Naive B cell (primary cell): Measurements from ENCODE around the gene ZNF358. TPM values are rescaled to one million over a fixed set of nuclear protein-coding genes. Genes with fewer than 3 reads are reported as not detected.
A peak's percentile ranks its signal among the peaks of the same experiment; 100 is the strongest.

ENCODE experiments used
- ATAC-seq, 2 donors: fragments of 150-1000 bp; cut with Tn5 transposase; 2 replicates each; pipeline ENCODE4 v1.10.0; 2021; ENCODE audit warnings: low read depth in 2 of 2, mild to moderate bottlenecking in 2 of 2, moderate library complexity in 2 of 2
- DNase-seq: peaks from one replicate; pipeline ENCODE4 v3.0.0; 2022
- H3K27ac Mint-ChIP-seq, 6 donors: one replicate each; pipeline ENCODE4 v1.8.0; 2020 to 2022; ENCODE audit warnings: mild to moderate bottlenecking in 6 of 6, mixed read lengths in 6 of 6, moderate library complexity in 5 of 6, inconsistent platforms in 2 of 6
- H3K27me3 Mint-ChIP-seq, 3 donors: one replicate each; pipeline ENCODE4 v1.8.0; 2021 to 2022; ENCODE audit warnings: mixed read lengths in 3 of 3, mild to moderate bottlenecking in 1 of 3
- H3K36me3 Mint-ChIP-seq, 2 donors: one replicate each; pipeline ENCODE4 v1.8.0; 2020 to 2022; ENCODE audit warnings: mixed read lengths in 2 of 2, inconsistent platforms in 1 of 2, mild to moderate bottlenecking in 1 of 2
- H3K4me1 Mint-ChIP-seq, 3 donors: one replicate each; pipeline ENCODE4 v1.8.0; 2020 to 2022; ENCODE audit warnings: mixed read lengths in 3 of 3, inconsistent platforms in 1 of 3, mild to moderate bottlenecking in 1 of 3, moderate library complexity in 1 of 3
- H3K4me3 Mint-ChIP-seq, 8 donors: one replicate each; pipeline ENCODE4 v1.8.0; 2020 to 2022; ENCODE audit warnings: mild to moderate bottlenecking in 8 of 8, mixed read lengths in 8 of 8, moderate library complexity in 8 of 8, inconsistent platforms in 2 of 8
- H3K9me3 Mint-ChIP-seq, 7 donors: one replicate each; pipeline ENCODE4 v1.8.0; 2020 to 2022; ENCODE audit warnings: mixed read lengths in 7 of 7, mild to moderate bottlenecking in 5 of 7, inconsistent platforms in 2 of 7, moderate library complexity in 1 of 7
- polyA plus RNA-seq, 6 donors: library from polyadenylated mRNA; unstranded; fragments of 300-500 nt; fragmentation: Illumina TruSeq; gene quantifications; one replicate each; pipeline ENCODE4 v1.2.3, GENCODE V29; 2021; ENCODE audit warnings: low read depth in 6 of 6

ZNF358 gene
- polyA plus RNA-seq, 6 donors from 2014 or later: 0.94 to 3.5 (median 1.6) TPM

DNA sequence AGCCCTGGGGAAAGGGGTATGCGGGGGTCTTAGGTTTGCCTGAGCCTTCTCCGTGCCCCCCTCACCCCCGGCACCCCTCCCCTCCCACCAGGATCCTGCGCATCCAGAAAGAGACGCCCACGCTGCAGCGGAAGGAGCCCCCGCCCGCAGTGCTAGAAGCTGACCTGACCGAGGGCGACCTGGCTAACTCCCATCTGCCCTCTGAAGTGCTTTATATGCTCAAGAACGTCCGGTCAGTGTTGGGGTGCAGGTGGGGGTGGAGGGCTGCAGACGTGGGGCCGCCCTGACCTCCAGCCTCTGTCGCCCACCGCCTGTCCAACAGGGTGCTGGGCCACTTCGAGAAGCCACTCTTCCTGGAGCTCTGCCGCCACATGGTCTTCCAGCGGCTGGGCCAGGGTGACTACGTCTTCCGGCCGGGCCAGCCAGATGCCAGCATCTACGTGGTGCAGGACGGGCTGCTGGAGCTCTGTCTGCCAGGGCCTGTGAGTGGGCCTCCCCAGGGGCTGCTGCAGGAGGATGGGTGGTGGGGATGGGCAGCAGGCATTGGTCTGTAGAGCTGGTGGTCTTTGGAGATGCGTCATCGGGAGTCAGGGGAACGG, 24.0 kb downstream of the ZNF358 start:
- Mint-ChIP-seq H3K4me3 (peak overlapping the region in 1 of 8 donors; percentile 18), H3K9me3 (no peaks in the 10 kb centered on the region), H3K36me3 (peaks cover 5 to 7% of the 10 kb centered on the region in 2 donors), H3K4me1 (peaks cover 12 to 33% (median 28%) of the 10 kb centered on the region in 3 donors), H3K27me3 (no peaks in the 10 kb centered on the region), H3K27ac (no peak overlapping the region)
- ATAC-seq (no peak), DNase-seq (no peak)

DNA sequence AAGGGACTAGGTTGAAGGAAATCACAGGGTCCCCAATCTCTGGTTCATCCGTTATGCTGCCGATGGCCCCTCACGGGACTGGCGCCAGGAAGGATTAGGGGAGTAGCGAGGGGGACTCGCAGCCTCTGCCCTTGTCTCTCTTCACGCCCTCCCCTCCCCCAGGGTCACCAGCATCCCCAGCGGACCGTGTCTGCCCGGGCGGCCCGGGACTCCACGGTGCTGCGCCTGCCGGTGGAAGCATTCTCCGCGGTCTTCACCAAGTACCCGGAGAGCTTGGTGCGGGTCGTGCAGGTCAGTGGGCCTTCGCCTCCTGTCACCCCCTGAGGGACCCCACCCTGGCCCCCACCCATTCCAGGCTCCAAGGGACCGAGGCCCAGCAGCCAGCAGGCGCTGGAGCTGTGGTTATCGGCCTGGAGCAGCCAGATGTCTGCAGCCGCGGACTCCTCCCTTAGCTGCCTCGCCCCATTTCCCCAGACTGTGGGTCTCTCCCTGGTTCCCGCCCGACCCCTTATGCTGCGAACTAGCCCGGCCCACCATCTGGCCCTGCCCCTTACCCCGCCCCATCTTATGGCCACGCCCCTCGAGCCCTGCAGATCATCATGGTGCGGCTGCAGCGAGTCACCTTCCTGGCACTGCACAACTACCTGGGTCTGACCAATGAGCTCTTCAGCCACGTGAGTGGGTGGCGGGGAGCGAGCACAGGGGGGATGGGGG, 25.0 kb downstream of the ZNF358 start:
- H3K4me3 Mint-ChIP-seq: no peak overlapping the region
- no peak for ATAC-seq
- H3K27ac Mint-ChIP-seq: no peak overlapping the region
- DNase-seq: no peak
- H3K27me3 Mint-ChIP-seq: no peaks in the 10 kb centered on the region
- no peaks in the 10 kb centered on the region for H3K9me3 Mint-ChIP-seq
- peaks cover 18 to 36% (median 36%) of the 10 kb centered on the region in 3 donors for H3K4me1 Mint-ChIP-seq
- peaks cover 5 to 7% of the 10 kb centered on the region in 2 donors for H3K36me3 Mint-ChIP-seq

DNA sequence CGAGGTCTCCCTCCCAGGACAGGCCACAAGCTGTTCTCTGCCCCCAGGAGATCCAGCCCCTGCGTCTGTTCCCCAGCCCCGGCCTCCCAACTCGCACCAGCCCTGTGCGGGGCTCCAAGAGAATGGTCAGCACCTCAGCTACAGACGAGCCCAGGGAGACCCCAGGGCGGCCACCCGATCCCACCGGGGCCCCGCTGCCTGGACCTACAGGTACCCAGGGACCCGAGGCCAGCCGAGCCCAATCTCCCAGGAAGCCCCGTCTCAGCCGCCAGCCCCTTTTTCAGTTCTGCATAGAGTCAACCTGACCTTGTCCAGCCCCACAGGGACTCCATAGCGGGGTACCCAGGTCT, 25.5 kb downstream of the ZNF358 start:
- H3K36me3 Mint-ChIP-seq: peaks cover 5 to 7% of the 10 kb centered on the region in 2 donors
- H3K9me3 Mint-ChIP-seq: no peaks in the 10 kb centered on the region
- H3K27ac Mint-ChIP-seq: no peak overlapping the region
- H3K27me3 Mint-ChIP-seq: no peaks in the 10 kb centered on the region
- H3K4me1 Mint-ChIP-seq: peaks cover 17 to 34% (median 33%) of the 10 kb centered on the region in 3 donors
- H3K4me3 Mint-ChIP-seq: no peak overlapping the region
- DNase-seq (no peak), ATAC-seq (no peak)

DNA sequence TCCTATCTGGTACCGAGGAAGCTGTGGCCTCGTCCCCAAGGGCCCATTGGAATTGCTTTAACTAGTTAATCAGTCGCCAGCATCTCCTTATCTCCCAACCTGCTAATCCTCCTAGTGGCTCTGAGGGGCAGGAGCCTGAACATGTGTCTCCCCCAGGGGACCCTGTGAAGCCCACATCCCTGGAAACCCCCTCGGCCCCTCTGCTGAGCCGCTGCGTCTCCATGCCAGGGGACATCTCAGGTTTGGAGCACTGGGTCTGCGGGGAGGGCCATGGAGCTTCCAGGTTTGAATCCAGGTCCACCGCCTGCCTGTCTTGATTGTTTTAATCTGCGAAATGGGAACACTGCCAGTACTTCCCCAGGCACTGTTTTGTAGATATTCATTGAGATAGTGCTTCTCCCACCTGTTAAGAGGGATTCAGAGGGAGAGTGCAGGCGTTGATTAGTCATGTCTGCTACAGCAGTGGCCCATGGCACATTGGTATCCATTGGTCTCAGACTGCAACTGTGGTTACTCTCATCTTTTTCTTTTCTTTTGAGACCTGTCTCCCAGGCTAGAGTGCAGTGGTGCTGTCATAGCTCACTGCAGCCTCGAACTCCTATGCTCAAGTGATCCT, 26.0 kb downstream of the ZNF358 start:
- peak overlapping the region in 2 of 8 donors; percentile 16 to 18 for H3K4me3 Mint-ChIP-seq
- DNase-seq (no peak), ATAC-seq (no peak)
- H3K36me3 Mint-ChIP-seq: peaks cover 5 to 7% of the 10 kb centered on the region in 2 donors
- no peak overlapping the region for H3K27ac Mint-ChIP-seq
- no peaks in the 10 kb centered on the region for H3K27me3 Mint-ChIP-seq
- no peaks in the 10 kb centered on the region for H3K9me3 Mint-ChIP-seq
- peaks cover 14 to 29% (median 29%) of the 10 kb centered on the region in 3 donors for H3K4me1 Mint-ChIP-seq

DNA sequence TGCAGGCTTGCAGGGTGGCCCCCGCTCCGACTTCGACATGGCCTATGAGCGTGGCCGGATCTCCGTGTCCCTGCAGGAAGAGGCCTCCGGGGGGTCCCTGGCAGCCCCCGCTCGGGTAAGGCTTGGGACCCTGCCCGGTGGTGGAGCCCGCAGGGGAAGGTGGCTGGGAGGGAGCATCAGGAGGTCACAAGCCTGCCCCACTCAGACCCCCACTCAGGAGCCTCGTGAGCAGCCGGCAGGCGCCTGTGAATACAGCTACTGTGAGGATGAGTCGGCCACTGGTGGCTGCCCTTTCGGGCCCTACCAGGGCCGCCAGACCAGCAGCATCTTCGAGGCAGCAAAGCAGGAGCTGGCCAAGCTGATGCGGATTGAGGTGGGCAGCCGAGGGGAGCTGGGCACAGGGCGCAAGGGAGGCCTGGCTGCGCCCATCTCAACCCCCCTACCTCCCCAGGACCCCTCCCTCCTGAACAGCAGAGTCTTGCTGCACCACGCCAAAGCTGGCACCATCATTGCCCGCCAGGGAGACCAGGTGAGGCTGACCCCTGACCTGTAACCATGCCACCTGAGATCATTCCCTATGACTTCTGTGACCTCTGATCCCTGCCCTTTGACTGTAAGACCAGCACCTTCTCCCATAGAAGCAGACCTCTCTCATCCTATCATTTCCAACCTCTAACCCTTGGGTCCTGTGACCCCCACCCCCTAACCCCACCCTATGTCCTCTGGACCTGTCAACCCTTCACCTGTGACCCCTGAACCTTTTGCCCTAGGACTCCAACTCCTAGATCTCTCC, 26.8 kb downstream of the ZNF358 start:
- no peak for DNase-seq
- H3K27ac Mint-ChIP-seq: peak overlapping the region in 4 of 6 donors; percentile 14 to 94 (median 61)
- peaks cover 10 to 23% (median 22%) of the 10 kb centered on the region in 3 donors for H3K4me1 Mint-ChIP-seq
- no peak for ATAC-seq
- no peaks in the 10 kb centered on the region for H3K9me3 Mint-ChIP-seq
- H3K27me3 Mint-ChIP-seq: no peaks in the 10 kb centered on the region
- H3K36me3 Mint-ChIP-seq: peaks cover 5 to 7% of the 10 kb centered on the region in 2 donors
- H3K4me3 Mint-ChIP-seq: peak overlapping the region in 3 of 8 donors; percentile 9 to 35 (median 18)

DNA sequence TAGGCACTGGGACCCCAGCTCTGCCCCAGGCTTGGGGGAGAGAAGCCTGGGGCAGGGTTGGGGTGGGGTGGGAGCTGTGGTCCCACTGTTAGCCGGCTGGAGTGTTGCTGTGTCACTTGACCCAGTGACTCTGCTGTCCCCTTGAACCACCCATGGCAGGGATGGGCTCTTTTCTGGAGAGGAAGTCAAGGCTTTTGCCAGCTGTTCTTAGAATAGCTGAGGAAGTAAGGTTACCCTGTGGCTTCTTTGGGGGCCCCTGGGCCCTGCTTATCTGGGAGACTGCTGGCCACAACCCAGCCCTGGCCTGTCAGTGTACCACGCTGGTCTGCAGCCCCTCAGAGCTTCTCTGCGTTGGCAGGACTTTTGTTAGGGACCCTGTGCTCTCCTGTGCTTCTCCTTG, 28.7 kb downstream of the ZNF358 start:
- Mint-ChIP-seq H3K27ac (peak overlapping the region in 1 of 6 donors; percentile 54), H3K27me3 (no peaks in the 10 kb centered on the region), H3K4me3 (no peak overlapping the region), H3K9me3 (no peaks in the 10 kb centered on the region), H3K36me3 (peaks cover 0 to 7% of the 10 kb centered on the region in 2 donors), H3K4me1 (peaks cover 10 to 21% (median 18%) of the 10 kb centered on the region in 3 donors)
- DNase-seq (no peak), ATAC-seq (no peak)

DNA sequence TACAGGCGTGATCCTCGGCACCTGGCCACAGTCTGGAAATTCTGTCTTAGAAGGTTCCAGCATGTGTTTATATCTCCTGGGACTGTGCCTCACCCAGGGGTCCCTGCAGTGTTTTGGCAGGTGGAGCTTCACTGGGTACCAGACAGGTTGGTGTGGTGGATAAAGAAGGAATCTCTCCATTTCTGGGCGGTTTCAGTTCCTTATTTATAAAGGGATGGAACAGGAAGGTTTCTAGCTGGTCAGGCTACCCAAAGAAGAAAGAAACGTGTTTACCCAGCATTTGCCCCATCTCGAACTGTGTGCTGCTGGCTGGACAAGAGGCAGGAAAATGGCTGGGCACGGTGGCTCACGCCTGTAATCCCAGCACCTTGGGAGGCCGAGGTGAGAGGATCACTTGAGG, 29.4 kb downstream of the ZNF358 start:
- Mint-ChIP-seq H3K36me3 (peaks cover 0 to 3% of the 10 kb centered on the region in 2 donors), H3K4me1 (peaks cover 10 to 21% (median 18%) of the 10 kb centered on the region in 3 donors), H3K27me3 (no peaks in the 10 kb centered on the region), H3K27ac (peak overlapping the region in 4 of 6 donors; percentile 9 to 82 (median 37)), H3K4me3 (no peak overlapping the region), H3K9me3 (no peaks in the 10 kb centered on the region)
- no peak for DNase-seq
- no peak for ATAC-seq

DNA sequence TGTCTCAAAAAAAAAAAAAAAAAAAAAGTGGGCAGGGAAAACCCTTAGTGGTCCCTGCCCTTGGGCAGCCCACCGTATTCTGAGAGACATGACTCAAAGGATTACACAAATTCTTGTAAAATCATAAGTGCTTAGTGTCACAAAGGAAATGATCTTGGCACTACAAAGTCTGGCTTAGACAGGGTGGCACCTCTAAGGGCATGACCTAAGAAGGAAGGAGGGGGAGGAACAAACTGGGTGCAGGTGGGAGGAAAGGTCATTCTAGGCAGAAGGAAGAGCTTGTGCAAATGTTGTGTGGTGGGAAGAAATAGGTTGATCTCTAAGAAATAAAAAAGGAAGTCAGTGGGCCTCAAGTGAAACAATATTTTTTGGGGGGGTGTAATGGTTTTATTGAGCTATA, 30.0 kb downstream of the ZNF358 start:
- ATAC-seq (no peak), DNase-seq (no peak)
- Mint-ChIP-seq H3K4me3 (peak overlapping the region in 1 of 8 donors; percentile 20), H3K27me3 (no peaks in the 10 kb centered on the region), H3K36me3 (no peaks in the 10 kb centered on the region), H3K27ac (no peak overlapping the region), H3K4me1 (peaks cover 10 to 21% (median 18%) of the 10 kb centered on the region in 3 donors), H3K9me3 (no peaks in the 10 kb centered on the region)

DNA sequence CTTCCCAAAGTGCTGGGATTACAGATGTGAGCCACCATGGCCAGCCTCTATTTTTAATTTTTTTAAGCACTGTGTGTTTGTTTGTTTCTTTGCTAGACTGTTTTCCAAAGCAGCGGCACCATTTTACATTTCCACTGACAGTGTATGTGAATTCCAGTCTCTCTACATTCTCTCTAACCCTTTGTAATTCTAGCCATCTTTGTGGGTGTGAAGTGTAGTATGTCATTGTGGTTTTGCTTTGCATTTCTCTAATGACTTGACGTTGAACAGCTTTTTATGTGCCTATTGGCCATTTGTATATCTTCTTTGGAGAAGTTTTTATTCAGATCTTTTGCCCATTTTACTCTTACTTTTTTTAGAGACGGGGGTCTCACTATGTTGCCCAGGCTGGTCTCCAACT, 31.3 kb downstream of the ZNF358 start:
- H3K4me1 Mint-ChIP-seq: peaks cover 14 to 25% (median 23%) of the 10 kb centered on the region in 3 donors
- no peaks in the 10 kb centered on the region for H3K9me3 Mint-ChIP-seq
- no peak overlapping the region for H3K4me3 Mint-ChIP-seq
- H3K27ac Mint-ChIP-seq: no peak overlapping the region
- no peak for ATAC-seq
- no peaks in the 10 kb centered on the region for H3K27me3 Mint-ChIP-seq
- DNase-seq: no peak
- no peaks in the 10 kb centered on the region for H3K36me3 Mint-ChIP-seq

DNA sequence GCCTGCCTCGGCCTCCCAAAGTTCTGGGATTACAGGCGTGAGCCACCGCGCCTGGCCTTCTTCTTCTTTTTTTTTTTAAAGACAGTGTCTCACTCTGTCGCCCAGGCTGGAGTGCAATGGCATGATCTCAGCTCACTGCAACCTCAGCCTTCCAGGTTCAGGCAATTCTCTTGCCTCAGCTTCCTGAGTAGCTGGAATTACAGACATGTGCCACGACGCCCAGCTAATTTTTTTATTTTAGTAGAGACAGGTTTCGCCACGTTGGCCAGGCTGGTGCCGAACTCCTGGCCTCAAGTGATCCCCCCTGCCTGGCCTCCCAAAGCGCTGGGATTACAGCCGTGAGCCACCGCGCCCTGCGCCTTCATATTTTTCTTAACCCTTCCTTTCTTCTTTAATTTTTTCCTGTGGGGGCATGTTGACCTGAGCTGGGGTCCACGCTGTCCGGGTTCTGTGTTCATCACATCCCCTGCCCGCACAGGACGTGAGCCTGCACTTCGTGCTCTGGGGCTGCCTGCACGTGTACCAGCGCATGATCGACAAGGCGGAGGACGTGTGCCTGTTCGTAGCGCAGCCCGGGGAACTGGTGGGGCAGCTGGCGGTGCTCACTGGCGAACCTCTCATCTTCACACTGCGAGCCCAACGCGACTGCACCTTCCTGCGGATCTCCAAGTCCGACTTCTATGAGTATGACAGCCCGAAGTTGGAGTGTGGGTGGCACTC, 33.7 kb downstream of the ZNF358 start:
- ATAC-seq (no peak), DNase-seq (no peak)
- H3K4me3 Mint-ChIP-seq: no peak overlapping the region
- peaks cover 17 to 20% (median 17%) of the 10 kb centered on the region in 3 donors for H3K4me1 Mint-ChIP-seq
- H3K27me3 Mint-ChIP-seq: no peaks in the 10 kb centered on the region
- peak overlapping the region in 1 of 6 donors; percentile 26 for H3K27ac Mint-ChIP-seq
- H3K9me3 Mint-ChIP-seq: no peaks in the 10 kb centered on the region
- H3K36me3 Mint-ChIP-seq: peaks cover 0 to 7% of the 10 kb centered on the region in 2 donors

DNA sequence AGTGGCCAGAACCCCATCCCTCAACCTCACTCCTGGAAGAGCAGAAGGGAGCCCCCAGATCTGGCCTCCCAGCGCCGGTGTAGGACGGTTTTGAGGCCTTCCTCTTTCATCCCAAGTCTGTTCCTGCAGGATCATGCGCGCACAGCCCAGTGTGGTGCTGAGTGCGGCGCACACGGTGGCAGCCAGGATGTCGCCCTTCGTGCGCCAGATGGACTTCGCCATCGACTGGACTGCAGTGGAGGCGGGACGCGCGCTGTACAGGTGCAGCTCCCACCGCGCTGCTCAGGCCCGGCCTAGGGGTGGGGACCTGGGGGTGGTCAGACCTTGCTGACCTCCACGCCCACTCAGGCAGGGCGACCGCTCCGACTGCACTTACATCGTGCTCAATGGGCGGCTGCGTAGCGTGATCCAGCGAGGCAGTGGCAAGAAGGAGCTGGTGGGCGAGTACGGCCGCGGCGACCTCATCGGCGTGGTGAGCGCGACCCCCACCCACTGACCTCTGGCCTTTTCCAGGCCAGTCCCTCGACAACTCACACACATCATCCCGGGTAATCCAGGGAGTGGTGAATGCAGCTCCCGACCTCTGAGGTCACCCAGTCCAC, 34.4 kb downstream of the ZNF358 start:
- H3K27me3 Mint-ChIP-seq: no peaks in the 10 kb centered on the region
- DNase-seq: no peak
- peak overlapping the region in 1 of 8 donors; percentile 75 for H3K4me3 Mint-ChIP-seq
- H3K9me3 Mint-ChIP-seq: no peaks in the 10 kb centered on the region
- peaks cover 12 to 14% (median 13%) of the 10 kb centered on the region in 3 donors for H3K4me1 Mint-ChIP-seq
- H3K36me3 Mint-ChIP-seq: peaks cover 0 to 7% of the 10 kb centered on the region in 2 donors
- no peak for ATAC-seq
- H3K27ac Mint-ChIP-seq: no peak overlapping the region

DNA sequence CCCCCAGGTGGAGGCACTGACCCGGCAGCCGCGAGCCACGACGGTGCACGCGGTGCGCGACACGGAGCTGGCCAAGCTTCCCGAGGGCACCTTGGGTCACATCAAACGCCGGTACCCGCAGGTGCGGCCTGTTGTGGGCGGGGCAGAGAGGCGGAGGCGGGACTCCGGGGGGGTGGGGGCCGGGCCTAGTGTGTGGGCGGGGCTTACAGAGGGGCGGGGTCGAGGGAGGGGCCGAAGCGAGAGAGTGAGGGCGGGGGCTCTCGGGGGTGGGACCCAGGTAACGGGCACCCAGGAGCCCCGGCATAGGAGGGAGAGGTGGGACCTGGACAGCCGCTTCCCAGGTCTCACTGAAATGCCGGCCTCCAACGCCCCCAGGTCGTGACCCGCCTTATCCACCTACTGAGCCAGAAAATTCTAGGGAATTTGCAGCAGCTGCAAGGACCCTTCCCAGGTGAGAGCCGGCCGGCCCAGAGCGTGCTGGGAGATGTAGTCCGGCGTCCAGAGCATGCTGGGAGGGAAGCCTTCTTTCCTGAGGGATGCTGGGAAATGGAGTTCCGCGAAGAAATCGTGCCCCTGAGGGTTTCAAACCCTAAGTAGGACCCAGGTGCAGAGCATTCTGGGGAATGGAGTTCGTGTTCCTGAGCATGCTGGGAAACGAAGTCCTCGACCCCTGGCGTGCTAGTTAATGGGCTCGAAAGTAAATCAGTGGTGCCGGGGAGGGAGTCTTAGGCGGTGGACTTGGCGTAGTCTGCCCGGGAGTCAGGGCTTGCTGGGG, 35.3 kb downstream of the ZNF358 start:
- Mint-ChIP-seq H3K4me3 (peak overlapping the region in 4 of 8 donors; percentile 9 to 75 (median 41)), H3K9me3 (no peaks in the 10 kb centered on the region), H3K27ac (peak overlapping the region in 1 of 6 donors; percentile 86), H3K27me3 (no peaks in the 10 kb centered on the region), H3K4me1 (peaks cover 5 to 7% (median 7%) of the 10 kb centered on the region in 3 donors), H3K36me3 (peaks cover 0 to 7% of the 10 kb centered on the region in 2 donors)
- DNase-seq (peak; percentile 18), ATAC-seq (peak; percentile 79 to 86)
